HepG2 (cell line): ENCODE measurements around the gene NIPSNAP3A. TPM values are rescaled to one million over a fixed set of nuclear protein-coding genes. Genes with fewer than 3 reads are reported as not detected.

Source experiments
- ATF7 ChIP-seq, 2 experiments: fragments of 450-650 bp in 1 of 2; sonication (generic) in 1 of 2; formaldehyde crosslinking in 1 of 2; IDR thresholded peaks; 2 replicates each; pipeline versions ENCODE4 v1.4.0 to v1.6.1; 2016 to 2020; ENCODE audit warnings: antibody characterized with exemption in 1 of 2, mild to moderate bottlenecking in 1 of 2, missing genetic modification reagents in 1 of 2
- DMTF1 ChIP-seq: sonication (generic); formaldehyde crosslinking; IDR thresholded peaks from 2 replicates; pipeline ENCODE4 v1.4.0; 2020; ENCODE audit warnings: mild to moderate bottlenecking, missing genetic modification reagents
- FOXO4 ChIP-seq: sonication (generic); formaldehyde crosslinking; conservative IDR thresholded peaks from 2 replicates; pipeline ENCODE4 v1.8.1; 2023; ENCODE audit warnings: missing genetic modification reagents
- ISL2 ChIP-seq: sonication (generic); formaldehyde crosslinking; IDR thresholded peaks from 2 replicates; pipeline ENCODE4 v1.5.0; 2020; ENCODE audit warnings: missing genetic modification reagents
- NFKBIZ ChIP-seq: IDR thresholded peaks from 2 replicates; pipeline ENCODE4 v1.6.1; 2018; ENCODE audit warnings: missing genetic modification reagents, missing compliant biosample characterization
- NFYB ChIP-seq: sonication (generic); formaldehyde crosslinking; IDR thresholded peaks from 2 replicates; pipeline ENCODE4 v1.4.0; 2020; ENCODE audit warnings: missing genetic modification reagents
- NKX3-1 ChIP-seq: sonication (generic); formaldehyde crosslinking; IDR thresholded peaks from 2 replicates; pipeline ENCODE4 v1.5.0; 2020; ENCODE audit warnings: missing genetic modification reagents
- NR2F2 ChIP-seq: IDR thresholded peaks from 2 replicates; pipeline ENCODE4 v1.6.1; 2012; ENCODE audit warnings: low read depth, inconsistent platforms, borderline replicate concordance
- PITX1 ChIP-seq: sonication (generic); formaldehyde crosslinking; IDR thresholded peaks from 2 replicates; pipeline ENCODE4 v1.5.1; 2020; ENCODE audit warnings: mild to moderate bottlenecking, missing genetic modification reagents
- PRDM10 ChIP-seq: sonication (generic); formaldehyde crosslinking; IDR thresholded peaks from 2 replicates; pipeline ENCODE4 v1.4.0; 2020; ENCODE audit warnings: low read depth, missing genetic modification reagents
- ZBTB10 ChIP-seq: sonication (generic); formaldehyde crosslinking; IDR thresholded peaks from 2 replicates; pipeline ENCODE4 v1.4.0; 2020; ENCODE audit warnings: missing genetic modification reagents, borderline replicate concordance
- ZNF160 ChIP-seq: sonication (generic); formaldehyde crosslinking; IDR thresholded peaks from 2 replicates; pipeline ENCODE4 v1.8.0; 2022; ENCODE audit warnings: mild to moderate bottlenecking, inconsistent platforms, missing genetic modification reagents
- ZNF550 ChIP-seq: sonication (generic); formaldehyde crosslinking; IDR thresholded peaks from 2 replicates; pipeline ENCODE4 v1.4.0; 2020; ENCODE audit warnings: mild to moderate bottlenecking, missing genetic modification reagents, borderline replicate concordance
- ZNF639 ChIP-seq: conservative IDR thresholded peaks from 2 replicates; pipeline ENCODE4 v1.6.1; 2018; ENCODE audit warnings: missing genetic modification reagents
- ZSCAN21 ChIP-seq: sonication (generic); formaldehyde crosslinking; IDR thresholded peaks from 2 replicates; pipeline ENCODE4 v1.8.0; 2022; ENCODE audit warnings: mild to moderate bottlenecking, missing genetic modification reagents, moderate library complexity, borderline replicate concordance
- polyA plus RNA-seq, 8 experiments: library from polyadenylated mRNA; depleted of rRNA in 3 of 8; stranded (reverse) in 7 of 8; unstranded in 1 of 8; fragments of >200 nt; fragmentation: Illumina TruSeq in 4 of 8; extraction: Trizol in 4 of 8; gene quantifications; 2 replicates each; pipeline versions ENCODE4 v1.2.1 to v1.2.3, GENCODE V29; 2011 to 2016; ENCODE audit warnings: low read depth in 4 of 8, missing spikeins in 1 of 8, mixed read lengths in 1 of 8; ENCODE audit not compliant: insufficient read depth in 1 of 8
- total RNA-seq, 5 experiments: library from RNA; depleted of rRNA; stranded (reverse); fragments of >200 nt; fragmentation: Illumina TruSeq; extraction: Trizol; gene quantifications; 2 replicates each; pipeline ENCODE4 v1.2.3, GENCODE V29; 2016; ENCODE audit warnings: low read depth in 1 of 5

NIPSNAP3A gene
- total and polyA plus RNA-seq, 2 of the 13 experiments (the other 11 are each of a cell fraction or from before 2014, with no cell fraction given) = 13.7 to 14.6 TPM

GRCh38 chr9:104747565-104748358, at the start of gene NIPSNAP3A (continued):
- peak; percentile 37; the same call in 1 of the 2 replicates for TF ChIP-seq NKX3-1 (CRISPR knock-in tag)
- no peak; the same call in 1 of the 2 replicates for TF ChIP-seq ISL2 (CRISPR knock-in tag)
- TF ChIP-seq NFYB = peak; percentile 40
- TF ChIP-seq ATF7 (IDR thresholded peaks at IDR 0.05) = no peak
- peak; percentile 45; the same call in 1 of the 2 replicates for TF ChIP-seq ATF7 (CRISPR knock-in tag; IDR thresholded peaks at IDR 0.05)
- no peak for TF ChIP-seq ZSCAN21 (CRISPR knock-in tag)
- TF ChIP-seq ZNF639 (CRISPR knock-in tag) = no peak
- TF ChIP-seq PRDM10 (CRISPR knock-in tag) = 0 out of 2 replicates have a peak, but pooled peaks have one; percentile 40
- no peak for TF ChIP-seq DMTF1
- TF ChIP-seq ZNF160 (CRISPR knock-in tag) = no peak
- no peak for TF ChIP-seq PITX1 (CRISPR knock-in tag)
- TF ChIP-seq NR2F2 = no peak
- no peak for TF ChIP-seq FOXO4
- TF ChIP-seq ZBTB10 (CRISPR knock-in tag) = peak; percentile 100
- TF ChIP-seq ZNF550 (CRISPR knock-in tag) = no peak
- TF ChIP-seq NFKBIZ (CRISPR knock-in tag) = no peak
